SH-SY5Y (cell line): ENCODE data around the gene CRTAP.

Experiments
- GATA2 ChIP-seq: IDR thresholded peaks from 2 replicates; pipeline ENCODE4 v1.6.1; 2011; ENCODE audit warnings: mild to moderate bottlenecking, low read depth, low read length
- GATA3 ChIP-seq: IDR thresholded peaks from 2 replicates; pipeline ENCODE4 v1.6.1; 2011; ENCODE audit warnings: low read depth, mild to moderate bottlenecking, low read length, moderate library complexity

GRCh38 chr3:33146791-33147445 lies 33.1 kb downstream of the CRTAP start:
- no peak for TF ChIP-seq GATA2
- TF ChIP-seq GATA3 = no peak
